ENCODE measurements around the gene LUC7L.

The LUC7L gene

DNA sequence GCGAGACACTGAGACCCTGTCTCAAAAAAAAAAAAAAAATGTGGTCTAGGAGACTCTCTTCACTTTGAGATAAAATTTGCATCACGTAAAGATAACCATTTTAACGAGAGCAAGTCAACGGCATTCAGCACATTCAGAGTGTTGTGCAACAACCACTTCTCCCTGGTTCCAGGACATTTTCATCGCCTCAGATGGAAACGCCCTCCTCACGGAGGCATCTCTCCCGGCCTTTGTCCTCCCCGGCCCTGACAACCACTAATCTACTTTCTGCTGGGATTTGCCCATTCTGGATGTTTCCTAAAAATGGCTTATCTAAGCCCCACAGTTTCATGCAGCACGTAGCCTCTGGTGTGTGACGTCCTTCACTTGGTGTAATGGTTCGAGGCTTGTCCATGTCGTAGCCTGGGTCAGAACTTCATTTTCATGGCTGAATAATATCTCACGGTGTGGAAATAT is 84.4 kb downstream of the LUC7L start:
- Histone ChIP-seq H3K4me2 (ENCODE audit: low read length) (no peak overlapping the region), H2AFZ (ENCODE audit: low read length) (no peak overlapping the region), H3K36me3 (ENCODE audit: insufficient read depth, low read length) (no peaks in the 10 kb centered on the region), H3K9ac (ENCODE audit: low read length) (no peak overlapping the region), H3K9me2 (ENCODE audit: low read depth, low read length) (no peaks in the 10 kb centered on the region), H3K27me3 (ENCODE audit: insufficient read depth, low read length) (peaks cover 6% of the 10 kb centered on the region; the same call in 1 of the 2 replicates), H4K20me1 (ENCODE audit: insufficient read depth, low read length) (no peaks in the 10 kb centered on the region), H3K4me1 (ENCODE audit: insufficient read depth, low read length, severe bottlenecking) (peaks cover 3% of the 10 kb centered on the region), H3K27ac (ENCODE audit: low read depth, low read length, poor library complexity, severe bottlenecking) (no peak overlapping the region), H3K79me2 (ENCODE audit: insufficient read depth, low read length) (no peaks in the 10 kb centered on the region), H3K4me3 (ENCODE audit: low read depth, low read length, poor library complexity, severe bottlenecking) (no peak overlapping the region), H3K9me3 (ENCODE audit: low read length) (no peaks in the 10 kb centered on the region), H3F3A (ENCODE audit: insufficient read depth, low read length) (peaks cover 3% of the 10 kb centered on the region; the same call in 1 of the 2 replicates)
- TF ChIP-seq, protein P1, sequence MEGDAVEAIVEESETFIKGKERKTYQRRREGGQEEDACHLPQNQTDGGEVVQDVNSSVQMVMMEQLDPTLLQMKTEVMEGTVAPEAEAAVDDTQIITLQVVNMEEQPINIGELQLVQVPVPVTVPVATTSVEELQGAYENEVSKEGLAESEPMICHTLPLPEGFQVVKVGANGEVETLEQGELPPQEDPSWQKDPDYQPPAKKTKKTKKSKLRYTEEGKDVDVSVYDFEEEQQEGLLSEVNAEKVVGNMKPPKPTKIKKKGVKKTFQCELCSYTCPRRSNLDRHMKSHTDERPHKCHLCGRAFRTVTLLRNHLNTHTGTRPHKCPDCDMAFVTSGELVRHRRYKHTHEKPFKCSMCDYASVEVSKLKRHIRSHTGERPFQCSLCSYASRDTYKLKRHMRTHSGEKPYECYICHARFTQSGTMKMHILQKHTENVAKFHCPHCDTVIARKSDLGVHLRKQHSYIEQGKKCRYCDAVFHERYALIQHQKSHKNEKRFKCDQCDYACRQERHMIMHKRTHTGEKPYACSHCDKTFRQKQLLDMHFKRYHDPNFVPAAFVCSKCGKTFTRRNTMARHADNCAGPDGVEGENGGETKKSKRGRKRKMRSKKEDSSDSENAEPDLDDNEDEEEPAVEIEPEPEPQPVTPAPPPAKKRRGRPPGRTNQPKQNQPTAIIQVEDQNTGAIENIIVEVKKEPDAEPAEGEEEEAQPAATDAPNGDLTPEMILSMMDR (IDR thresholded peaks at IDR 0.05; ENCODE audit: low read length), result no peak
- TF ChIP-seq EZH2 (IDR thresholded peaks at IDR 0.05; ENCODE audit: borderline replicate concordance, low read length), result no peak

GRCh38 chr16:143456-143855 is 85.8 kb downstream of the LUC7L start:
- H3K4me1 ChIP-seq (ENCODE audit: insufficient read depth, low read length, severe bottlenecking), result peaks cover 3% of the 10 kb centered on the region
- H3K9me3 ChIP-seq (ENCODE audit: low read length), result no peaks in the 10 kb centered on the region
- H3K79me2 ChIP-seq (ENCODE audit: insufficient read depth, low read length), result no peaks in the 10 kb centered on the region
- TF ChIP-seq, protein P1 (IDR thresholded peaks at IDR 0.05; ENCODE audit: low read length), result no peak
- TF ChIP-seq EZH2 (IDR thresholded peaks at IDR 0.05; ENCODE audit: borderline replicate concordance, low read length), result no peak
- H3K4me3 ChIP-seq (ENCODE audit: low read depth, low read length, poor library complexity, severe bottlenecking), result no peak overlapping the region
- H3K9me2 ChIP-seq (ENCODE audit: low read depth, low read length), result no peaks in the 10 kb centered on the region
- peaks cover 6% of the 10 kb centered on the region; the same call in 1 of the 2 replicates for H3F3A ChIP-seq (ENCODE audit: insufficient read depth, low read length)
- no peak overlapping the region for H3K4me2 ChIP-seq (ENCODE audit: low read length)
- H4K20me1 ChIP-seq (ENCODE audit: insufficient read depth, low read length), result no peaks in the 10 kb centered on the region
- no peak overlapping the region for H3K27ac ChIP-seq (ENCODE audit: low read depth, low read length, poor library complexity, severe bottlenecking)
- no peaks in the 10 kb centered on the region; the same call in 1 of the 2 replicates for H3K27me3 ChIP-seq (ENCODE audit: insufficient read depth, low read length)
- H2AFZ ChIP-seq (ENCODE audit: low read length), result no peak overlapping the region
- H3K9ac ChIP-seq (ENCODE audit: low read length), result no peak overlapping the region
- no peaks in the 10 kb centered on the region for H3K36me3 ChIP-seq (ENCODE audit: insufficient read depth, low read length)

DNA sequence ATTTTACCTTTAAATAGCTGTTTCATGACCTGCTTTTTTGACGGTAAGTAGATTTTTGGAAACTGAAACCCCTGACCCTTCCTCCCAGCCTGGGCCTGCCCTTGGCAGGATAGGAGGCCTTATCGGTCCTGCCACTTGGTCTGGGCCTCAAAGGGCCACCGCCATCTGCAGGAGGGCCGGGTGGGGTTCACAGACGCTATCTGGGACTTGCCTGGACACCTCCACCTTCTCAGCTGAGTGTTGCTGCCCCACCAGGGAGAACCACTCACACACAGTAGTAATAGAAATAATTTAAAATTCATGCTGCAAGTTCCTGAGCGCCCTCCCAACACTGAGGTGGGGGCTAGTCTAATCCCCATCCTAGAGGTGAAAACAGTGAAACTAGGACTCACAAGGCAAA is 86.2 kb downstream of the LUC7L start:
- H3K4me2 ChIP-seq (ENCODE audit: low read length), result no peak overlapping the region
- no peak overlapping the region for H2AFZ ChIP-seq (ENCODE audit: low read length)
- H3K79me2 ChIP-seq (ENCODE audit: insufficient read depth, low read length), result no peaks in the 10 kb centered on the region
- no peaks in the 10 kb centered on the region for H3K36me3 ChIP-seq (ENCODE audit: insufficient read depth, low read length)
- H3K9me2 ChIP-seq (ENCODE audit: low read depth, low read length), result no peaks in the 10 kb centered on the region
- no peaks in the 10 kb centered on the region for H4K20me1 ChIP-seq (ENCODE audit: insufficient read depth, low read length)
- H3K4me1 ChIP-seq (ENCODE audit: insufficient read depth, low read length, severe bottlenecking), result peaks cover 3% of the 10 kb centered on the region
- H3K27me3 ChIP-seq (ENCODE audit: insufficient read depth, low read length), result no peaks in the 10 kb centered on the region; the same call in 1 of the 2 replicates
- peaks cover 6% of the 10 kb centered on the region; the same call in 1 of the 2 replicates for H3F3A ChIP-seq (ENCODE audit: insufficient read depth, low read length)
- TF ChIP-seq, protein P1 (IDR thresholded peaks at IDR 0.05; ENCODE audit: low read length), result no peak
- no peak for TF ChIP-seq EZH2 (IDR thresholded peaks at IDR 0.05; ENCODE audit: borderline replicate concordance, low read length)
- H3K27ac ChIP-seq (ENCODE audit: low read depth, low read length, poor library complexity, severe bottlenecking), result no peak overlapping the region
- H3K4me3 ChIP-seq (ENCODE audit: low read depth, low read length, poor library complexity, severe bottlenecking), result no peak overlapping the region
- H3K9ac ChIP-seq (ENCODE audit: low read length), result no peak overlapping the region
- no peaks in the 10 kb centered on the region for H3K9me3 ChIP-seq (ENCODE audit: low read length)

Measured in OCI-LY1 (cell line).